Mesendoderm (in vitro differentiated cells): ENCODE results near the gene POLN.

ENCODE experiments used
- DNase-seq: peaks from one replicate; pipeline ENCODE4 v3.0.0; 2013
- H2AK5ac ChIP-seq: 2 replicates; pipeline ENCODE4 v1.6.1; 2013; ENCODE audit warnings: low read length, inconsistent platforms
- H2BK120ac ChIP-seq: 2 replicates; pipeline ENCODE4 v1.6.1; 2013; ENCODE audit warnings: low read depth, mild to moderate bottlenecking, low read length, moderate library complexity, mixed read lengths
- H2BK15ac ChIP-seq: replicated peaks from 2 replicates; pipeline ENCODE4 v1.6.1; 2013; ENCODE audit warnings: low read depth, mild to moderate bottlenecking, moderate library complexity
- H2BK5ac ChIP-seq: 2 replicates; pipeline ENCODE4 v1.6.1; 2013; ENCODE audit warnings: low read length, inconsistent platforms
- H3K18ac ChIP-seq: 2 replicates; pipeline ENCODE4 v1.6.1; 2013; ENCODE audit warnings: mild to moderate bottlenecking, low read length, mixed read lengths
- H3K23ac ChIP-seq: one replicate; pipeline ENCODE4 v1.6.1; 2013; ENCODE audit warnings: low read length
- H3K27ac ChIP-seq: 2 replicates; pipeline ENCODE4 v1.5.1; 2013; ENCODE audit warnings: low read depth, mild to moderate bottlenecking, inconsistent platforms, low read length, moderate library complexity
- H3K27me3 ChIP-seq: 2 replicates; pipeline ENCODE4 v1.6.1; 2013; ENCODE audit warnings: low read length, control low read depth, mild to moderate bottlenecking, inconsistent platforms; ENCODE audit not compliant: insufficient read depth, poor library complexity
- H3K36me3 ChIP-seq: 2 replicates; pipeline ENCODE4 v1.6.1; 2013; ENCODE audit warnings: low read length, inconsistent platforms; ENCODE audit not compliant: control insufficient read depth, insufficient read depth
- H3K4ac ChIP-seq: one replicate; pipeline ENCODE4 v1.6.1; 2013; ENCODE audit warnings: low read depth, mild to moderate bottlenecking, low read length, moderate library complexity
- H3K4me1 ChIP-seq: 2 replicates; pipeline ENCODE4 v1.6.1; 2013; ENCODE audit warnings: low read depth, low read length, inconsistent platforms; ENCODE audit not compliant: control insufficient read depth
- H3K4me2 ChIP-seq: 2 replicates; pipeline ENCODE4 v1.6.1; 2013; ENCODE audit warnings: low read length
- H3K4me3 ChIP-seq: 2 replicates; pipeline ENCODE4 v1.5.1; 2013; ENCODE audit warnings: mild to moderate bottlenecking, low read length
- H3K56ac ChIP-seq: one replicate; pipeline ENCODE4 v1.6.1; 2013; ENCODE audit warnings: low read length
- H3K79me1 ChIP-seq: 2 replicates; pipeline ENCODE4 v1.6.1; 2013; ENCODE audit warnings: low read length, inconsistent platforms
- H3K79me2 ChIP-seq: 2 replicates; pipeline ENCODE4 v1.6.1; 2013; ENCODE audit warnings: mild to moderate bottlenecking, low read length; ENCODE audit not compliant: control insufficient read depth, insufficient read depth
- H3K9ac ChIP-seq: 2 replicates; pipeline ENCODE4 v1.6.1; 2013; ENCODE audit warnings: low read length, inconsistent platforms
- H4K5ac ChIP-seq: one replicate; pipeline ENCODE4 v1.6.1; 2013; ENCODE audit warnings: low read length
- H4K8ac ChIP-seq: one replicate; pipeline ENCODE4 v1.6.1; 2013; ENCODE audit warnings: low read depth, mild to moderate bottlenecking, control low read depth, low read length, moderate library complexity
- WGBS: extraction: QIAGEN DNeasy Blood & Tissue Kit; methylation state at CpG from one replicate; pipeline ENCODE4 v1.1.7; 2013; ENCODE audit warnings: low lambda C conversion rate, missing lambda C conversion rate; ENCODE audit not compliant: insufficient coverage; ENCODE audit errors: extremely low coverage; 5-methylcytosine and 5-hydroxymethylcytosine counted together

POLN gene

DNA sequence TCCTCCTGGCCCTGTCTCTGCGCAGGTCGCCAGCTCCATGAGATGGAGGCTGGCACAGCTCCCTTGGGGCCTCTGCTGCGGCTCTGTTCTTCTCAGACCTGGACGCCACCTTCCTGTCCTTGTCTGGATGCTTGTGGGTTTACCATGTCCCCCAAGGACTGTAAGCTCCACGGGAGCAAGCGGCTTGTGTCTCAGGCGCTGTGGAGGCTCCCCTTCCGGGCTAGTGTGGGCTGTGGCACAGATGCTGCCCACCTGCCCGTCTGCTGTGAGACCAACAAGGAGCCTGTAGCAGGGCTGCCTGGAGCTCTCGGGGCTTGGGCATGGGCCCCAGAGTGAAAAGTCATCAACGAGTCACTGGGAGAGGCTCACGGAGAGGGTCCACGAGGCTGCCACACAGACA lies 157.6 kb downstream of the POLN start:
- Histone ChIP-seq H2BK5ac (no peak overlapping the region), H3K4me1 (no peaks in the 10 kb centered on the region), H3K18ac (no peak overlapping the region), H4K5ac (no peak overlapping the region), H2AK5ac (no peak overlapping the region), H3K23ac (no peak overlapping the region), H3K36me3 (no peaks in the 10 kb centered on the region), H2BK120ac (no peak overlapping the region), H3K79me1 (no peaks in the 10 kb centered on the region), H3K56ac (no peak overlapping the region), H2BK15ac (no peak overlapping the region), H3K79me2 (no peaks in the 10 kb centered on the region), H3K4me3 (no peak overlapping the region), H3K9ac (no peak overlapping the region), H3K4me2 (no peak overlapping the region), H3K27ac (no peak overlapping the region), H3K4ac (no peak overlapping the region), H3K27me3 (no peaks in the 10 kb centered on the region), H4K8ac (no peak overlapping the region)
- DNase-seq: no peak
- WGBS: no CpG with 5 or more reads among the region's 13 CpGs

DNA sequence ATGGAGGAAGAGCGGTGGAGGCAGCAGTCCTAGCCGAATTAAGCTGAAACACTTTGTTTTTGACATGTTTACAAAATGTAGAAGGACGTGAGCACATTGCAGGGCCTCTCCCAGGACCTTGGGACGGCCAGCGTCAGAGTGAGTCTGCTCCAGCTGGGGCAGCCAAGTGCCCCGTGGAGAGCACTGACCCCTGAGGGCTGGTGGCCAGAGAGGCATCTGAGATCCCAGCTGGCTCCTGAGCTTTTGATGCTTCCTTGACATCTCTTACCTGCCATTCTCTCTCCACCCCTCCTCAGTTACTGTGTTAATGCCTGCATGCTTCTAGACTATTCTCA lies 158.1 kb downstream of the POLN start:
- Histone ChIP-seq H3K9ac (no peak overlapping the region), H3K4ac (no peak overlapping the region), H3K27me3 (no peaks in the 10 kb centered on the region), H3K4me3 (no peak overlapping the region), H3K79me2 (no peaks in the 10 kb centered on the region), H3K36me3 (no peaks in the 10 kb centered on the region), H2BK5ac (no peak overlapping the region), H3K18ac (no peak overlapping the region), H4K8ac (no peak overlapping the region), H3K79me1 (no peaks in the 10 kb centered on the region), H2BK15ac (no peak overlapping the region), H3K56ac (no peak overlapping the region), H4K5ac (no peak overlapping the region), H2AK5ac (no peak overlapping the region), H2BK120ac (no peak overlapping the region), H3K27ac (no peak overlapping the region), H3K4me2 (no peak overlapping the region), H3K23ac (no peak overlapping the region), H3K4me1 (no peaks in the 10 kb centered on the region)
- WGBS: no CpG with 5 or more reads among the region's 6 CpGs
- DNase-seq: no peak

- no peak overlapping the region for H3K4me2 ChIP-seq
- H3K18ac ChIP-seq: no peak overlapping the region
- no peaks in the 10 kb centered on the region for H3K79me1 ChIP-seq
- H3K4me1 ChIP-seq: no peaks in the 10 kb centered on the region
- H3K79me2 ChIP-seq: no peaks in the 10 kb centered on the region
- H3K27me3 ChIP-seq: no peaks in the 10 kb centered on the region
- no peak for DNase-seq
- no peak overlapping the region for H2AK5ac ChIP-seq
- no peak overlapping the region for H3K23ac ChIP-seq
- H3K9ac ChIP-seq: no peak overlapping the region
- no peak overlapping the region for H3K4me3 ChIP-seq
- no peak overlapping the region for H2BK5ac ChIP-seq
- no peak overlapping the region for H2BK120ac ChIP-seq
- no peak overlapping the region for H4K8ac ChIP-seq
- peak overlapping the region; percentile 15 for H3K56ac ChIP-seq
- no peak overlapping the region for H2BK15ac ChIP-seq
- H3K36me3 ChIP-seq: no peaks in the 10 kb centered on the region
- no peak overlapping the region for H3K4ac ChIP-seq
- H4K5ac ChIP-seq: no peak overlapping the region
- H3K27ac ChIP-seq: no peak overlapping the region
- no CpG with 5 or more reads among the region's 15 CpGs for WGBS
Observed at GRCh38 chr4:2083116-2083825, 158.7 kb downstream of the POLN start.

- H3K9ac ChIP-seq: no peak overlapping the region
- no peak overlapping the region for H3K18ac ChIP-seq
- H3K4me1 ChIP-seq: no peaks in the 10 kb centered on the region
- H3K27ac ChIP-seq: no peak overlapping the region
- peak overlapping the region; percentile 15 for H3K56ac ChIP-seq
- no peak for DNase-seq
- H3K79me1 ChIP-seq: no peaks in the 10 kb centered on the region
- H3K23ac ChIP-seq: no peak overlapping the region
- no peak overlapping the region for H3K4ac ChIP-seq
- H4K8ac ChIP-seq: no peak overlapping the region
- H3K4me3 ChIP-seq: no peak overlapping the region
- no peak overlapping the region for H2BK5ac ChIP-seq
- H2BK120ac ChIP-seq: no peak overlapping the region
- WGBS: no CpG with 5 or more reads among the region's 4 CpGs
- H2AK5ac ChIP-seq: no peak overlapping the region
- no peaks in the 10 kb centered on the region for H3K36me3 ChIP-seq
- H2BK15ac ChIP-seq: no peak overlapping the region
- no peak overlapping the region for H4K5ac ChIP-seq
- H3K4me2 ChIP-seq: no peak overlapping the region
- H3K79me2 ChIP-seq: no peaks in the 10 kb centered on the region
- H3K27me3 ChIP-seq: no peaks in the 10 kb centered on the region
Observed at GRCh38 chr4:2082627-2083026, 159.3 kb downstream of the POLN start.

DNA sequence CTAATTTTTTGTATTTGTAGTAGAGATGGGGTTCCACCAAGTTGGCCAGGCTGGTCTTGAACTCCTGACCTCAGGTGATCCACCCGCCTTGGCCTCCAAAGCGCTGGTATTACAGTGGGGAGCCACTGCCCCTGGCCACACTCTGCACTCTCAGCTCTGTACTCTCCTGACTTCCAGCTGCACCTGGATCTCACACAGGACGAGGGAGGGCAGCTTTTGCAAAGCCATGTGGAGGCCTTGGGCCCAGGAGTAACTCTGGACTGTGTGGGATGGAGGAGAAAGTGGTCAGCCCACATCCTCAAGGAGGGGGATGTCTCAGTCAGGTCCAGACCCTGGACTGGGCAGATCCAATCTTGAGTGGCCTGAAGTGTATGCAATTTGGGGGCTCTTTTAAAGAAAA lies 159.8 kb downstream of the POLN start:
- Histone ChIP-seq H3K4me2 (no peak overlapping the region), H2BK5ac (no peak overlapping the region), H3K27me3 (no peaks in the 10 kb centered on the region), H3K18ac (no peak overlapping the region), H2BK15ac (no peak overlapping the region), H3K4me3 (no peak overlapping the region), H3K56ac (no peak overlapping the region), H4K5ac (no peak overlapping the region), H3K36me3 (no peaks in the 10 kb centered on the region), H2AK5ac (no peak overlapping the region), H3K9ac (no peak overlapping the region), H3K4me1 (no peaks in the 10 kb centered on the region), H3K27ac (no peak overlapping the region), H3K79me1 (no peaks in the 10 kb centered on the region), H4K8ac (no peak overlapping the region), H2BK120ac (no peak overlapping the region), H3K79me2 (no peaks in the 10 kb centered on the region), H3K4ac (no peak overlapping the region), H3K23ac (no peak overlapping the region)
- no peak for DNase-seq
- WGBS: no CpG with 5 or more reads among the region's 3 CpGs

GRCh38 chr4:2081540-2081939 lies 160.4 kb downstream of the POLN start:
- no peak overlapping the region for H3K23ac ChIP-seq
- no peak overlapping the region for H3K18ac ChIP-seq
- no peak overlapping the region for H3K4me3 ChIP-seq
- H3K79me1 ChIP-seq: no peaks in the 10 kb centered on the region
- H3K56ac ChIP-seq: no peak overlapping the region
- H3K4me2 ChIP-seq: no peak overlapping the region
- H3K9ac ChIP-seq: no peak overlapping the region
- DNase-seq: no peak
- H2BK5ac ChIP-seq: no peak overlapping the region
- H3K4me1 ChIP-seq: no peaks in the 10 kb centered on the region
- no CpG with 5 or more reads among the region's 10 CpGs for WGBS
- no peak overlapping the region for H4K5ac ChIP-seq
- no peak overlapping the region for H2BK15ac ChIP-seq
- no peak overlapping the region for H2AK5ac ChIP-seq
- H3K27ac ChIP-seq: no peak overlapping the region
- H4K8ac ChIP-seq: no peak overlapping the region
- no peaks in the 10 kb centered on the region for H3K36me3 ChIP-seq
- H3K27me3 ChIP-seq: no peaks in the 10 kb centered on the region
- no peak overlapping the region for H3K4ac ChIP-seq
- no peaks in the 10 kb centered on the region for H3K79me2 ChIP-seq
- H2BK120ac ChIP-seq: no peak overlapping the region
